HCT116 (cell line): ENCODE data around the gene CPNE5. TPM values are rescaled to one million over a fixed set of nuclear protein-coding genes. Genes with fewer than 3 reads are reported as not detected.

Source experiments
- ATAC-seq: fragments of 200-7000 bp; cut with Tn5 transposase; 2 replicates; pipeline ENCODE4 v1.9.1; 2020; ENCODE audit warnings: mild to moderate bottlenecking, moderate library complexity
- BruUV-seq: library from RNA; stranded (reverse); fragments of 400-500 nt; replicated peaks from 2 replicates; lab custom pipeline; 2021; lab: Mats Ljungman, UMichigan
- CTCF ChIA-PET: fragments of 300-600 bp; sonication (Branson Sonifier 250); formaldehyde crosslinking; loops from one replicate; lab custom pipeline; 2021; ENCODE audit warnings: antibody characterized with exemption; lab: Charles Lee
- POLR2A ChIA-PET: fragments of 300-600, 350-600 bp; sonication (Branson Sonifier 250); formaldehyde crosslinking; loops from one replicate; lab custom pipeline; 2021; ENCODE audit warnings: antibody characterized with exemption; lab: Charles Lee
- RAD21 ChIA-PET, 2 experiments: fragments of 300-600 bp; sonication (Branson Sonifier 250); formaldehyde crosslinking; loops; one replicate each; lab custom pipeline; 2023; ENCODE audit warnings: low total read pairs in 2 of 2; ENCODE audit not compliant: uncharacterized antibody in 2 of 2, unreplicated experiment in 2 of 2, low non-redundant PET in 1 of 2; lab: Charles Lee
- DNase-seq: peaks from one replicate; pipeline ENCODE4 v3.0.0-alpha.2; 2010; ENCODE audit warnings: low read depth, low spot score
- H2AFZ ChIP-seq: fragments of 200-600 bp; shearing (Covaris generic), sonication (generic); 2 replicates; pipeline ENCODE4 v1.6.1; 2017; ENCODE audit warnings: low read depth, mixed run types, mixed read lengths, antibody characterized with exemption, low read length; ENCODE audit not compliant: poor library complexity, severe bottlenecking
- H3K27ac ChIP-seq: 2 replicates; pipeline ENCODE4 v1.5.1; 2012; ENCODE audit warnings: low read depth, low read length
- H3K27me3 ChIP-seq: fragments of 200-600 bp; sonication (generic); 2 replicates; pipeline ENCODE4 v1.6.1; 2016; ENCODE audit warnings: mixed run types, low read length, mixed read lengths; ENCODE audit not compliant: insufficient read depth
- H3K36me3 ChIP-seq, 2 experiments: fragments of 200-500 bp in 1 of 2; fragments of 200-600 bp in 1 of 2; sonication (Bioruptor generic) in 1 of 2; sonication (generic) in 1 of 2; 2 replicates each; pipeline versions ENCODE4 v1.5.1 to v1.6.1; 2014 to 2016; ENCODE audit warnings: low read length in 2 of 2, inconsistent platforms in 1 of 2, mixed read lengths in 1 of 2, mixed run types in 1 of 2; ENCODE audit not compliant: insufficient read depth in 2 of 2, control insufficient read depth in 1 of 2
- H3K4me1 ChIP-seq, 2 experiments: fragments of 200-600 bp in 1 of 2; sonication (generic) in 1 of 2; 2 replicates each; pipeline versions ENCODE4 v1.5.1 to v1.6.1; 2012 to 2017; ENCODE audit warnings: low read length in 2 of 2, inconsistent platforms in 1 of 2, mild to moderate bottlenecking in 1 of 2, mixed read lengths in 1 of 2, mixed run types in 1 of 2, moderate library complexity in 1 of 2; ENCODE audit not compliant: insufficient read depth in 2 of 2, control insufficient read depth in 1 of 2
- H3K4me2 ChIP-seq: fragments of 200-600 bp; sonication (generic); 2 replicates; pipeline ENCODE4 v1.6.1; 2017; ENCODE audit warnings: mixed run types, low read length, mixed read lengths
- H3K4me3 ChIP-seq, 2 experiments: fragments of 200-600 bp in 1 of 2; sonication (generic) in 1 of 2; replicated peaks in 1 of 2; 2 replicates each; pipeline ENCODE4 v1.5.1; 2011 to 2016; ENCODE audit warnings: low read length in 2 of 2, control low read depth in 1 of 2, low read depth in 1 of 2, mild to moderate bottlenecking in 1 of 2, mixed read lengths in 1 of 2, mixed run types in 1 of 2
- H3K79me2 ChIP-seq: fragments of 200-600 bp; sonication (generic); 2 replicates; pipeline ENCODE4 v1.6.1; 2017; ENCODE audit warnings: mild to moderate bottlenecking, mixed run types, low read length, moderate library complexity, mixed read lengths; ENCODE audit not compliant: insufficient read depth
- H3K9ac ChIP-seq: fragments of 200-600 bp; sonication (generic); 2 replicates; pipeline ENCODE4 v1.6.1; 2016; ENCODE audit warnings: low read length, mixed read lengths
- H3K9me2 ChIP-seq: fragments of 200-600 bp; sonication (generic), shearing (Covaris generic); 2 replicates; pipeline ENCODE4 v1.6.1; 2017; ENCODE audit warnings: mixed run types, mild to moderate bottlenecking, moderate library complexity; ENCODE audit not compliant: insufficient read depth
- H3K9me3 ChIP-seq, 2 experiments: fragments of 200-500 bp in 1 of 2; fragments of 200-600 bp in 1 of 2; sonication (Bioruptor generic) in 1 of 2; sonication (generic) in 1 of 2; 2 replicates each; pipeline ENCODE4 v1.6.1; 2014 to 2017; ENCODE audit warnings: low read length in 2 of 2, mixed read lengths in 2 of 2, inconsistent platforms in 1 of 2, low read depth in 1 of 2, mild to moderate bottlenecking in 1 of 2, mixed run types in 1 of 2, moderate library complexity in 1 of 2; ENCODE audit not compliant: control insufficient read depth in 1 of 2, insufficient read depth in 1 of 2
- H4K20me1 ChIP-seq: fragments of 200-600 bp; sonication (generic), shearing (Covaris generic); 2 replicates; pipeline ENCODE4 v1.6.1; 2017; ENCODE audit warnings: mixed run types, mild to moderate bottlenecking, moderate library complexity; ENCODE audit not compliant: insufficient read depth
- ATF3 ChIP-seq: IDR thresholded peaks from 2 replicates; pipeline ENCODE4 v1.6.1; 2012
- CBX3 ChIP-seq: IDR thresholded peaks from 2 replicates; pipeline ENCODE4 v1.6.1; 2012; ENCODE audit warnings: low read depth
- CEBPB ChIP-seq: IDR thresholded peaks from 2 replicates; pipeline ENCODE4 v1.6.1; 2012; ENCODE audit warnings: low read depth
- ELF1 ChIP-seq: IDR thresholded peaks from 2 replicates; pipeline ENCODE4 v1.6.1; 2012; ENCODE audit warnings: low read depth, borderline replicate concordance
- EZH2 ChIP-seq: fragments of 200-600 bp; sonication (generic); IDR thresholded peaks from 2 replicates; pipeline ENCODE4 v1.6.1; 2017; ENCODE audit warnings: antibody characterized with exemption, mixed run types
- FOSL1 ChIP-seq: IDR thresholded peaks from 2 replicates; pipeline ENCODE4 v1.6.1; 2012; ENCODE audit warnings: low read depth
- JUND ChIP-seq: IDR thresholded peaks from 2 replicates; pipeline ENCODE4 v1.6.1; 2012
- POLR2A ChIP-seq: IDR thresholded peaks from 2 replicates; pipeline ENCODE4 v1.7.0; 2011; ENCODE audit warnings: borderline replicate concordance; ENCODE audit not compliant: insufficient read depth, insufficient read length; ENCODE audit errors: extremely low read depth
- POLR2AphosphoS5 ChIP-seq: IDR thresholded peaks from 2 replicates; pipeline ENCODE4 v1.6.1; 2011; ENCODE audit warnings: mild to moderate bottlenecking, low read depth, low read length, moderate library complexity
- RAD21 ChIP-seq: IDR thresholded peaks from 2 replicates; pipeline ENCODE4 v1.6.1; 2012; ENCODE audit warnings: low read depth, mild to moderate bottlenecking
- SIN3A ChIP-seq: IDR thresholded peaks from 2 replicates; pipeline ENCODE4 v1.6.1; 2012; ENCODE audit warnings: low read depth
- SP1 ChIP-seq: IDR thresholded peaks from 2 replicates; pipeline ENCODE4 v1.6.1; 2012; ENCODE audit warnings: low read depth
- SRF ChIP-seq: IDR thresholded peaks from 2 replicates; pipeline ENCODE4 v1.6.1; 2012; ENCODE audit warnings: low read depth
- TCF7L2 ChIP-seq: IDR thresholded peaks from 2 replicates; pipeline ENCODE4 v1.7.0; 2011; ENCODE audit warnings: borderline replicate concordance, inconsistent platforms; ENCODE audit not compliant: insufficient read depth, insufficient read length; ENCODE audit errors: extremely low read depth
- YY1 ChIP-seq: IDR thresholded peaks from 2 replicates; pipeline ENCODE4 v1.6.1; 2011; ENCODE audit warnings: low read length, low read depth, moderate library complexity, mild to moderate bottlenecking; ENCODE audit not compliant: insufficient replicate concordance; ENCODE audit errors: extremely low read depth
- ZFX ChIP-seq: fragments of 450-650 bp; IDR thresholded peaks from 2 replicates; pipeline ENCODE4 v1.6.1; 2017
- ZNF274 ChIP-seq: fragments of 200-500 bp; sonication (Bioruptor generic); IDR thresholded peaks from 2 replicates; pipeline ENCODE4 v1.6.1; 2014; ENCODE audit warnings: mild to moderate bottlenecking, low read depth, low read length, inconsistent platforms
- intact Hi-C: fragments of 100-400 bp; cut with micrococcal nuclease; formaldehyde crosslinking; loops from 2 replicates; pipeline ENCODE4 v1.10.0; 2022
- total RNA-seq: library from RNA; stranded (reverse); gene quantifications from one replicate; pipeline ENCODE4 v1.2.1, GENCODE V29; 2021; ENCODE audit not compliant: unreplicated experiment
- TF ChIP-seq, protein P1 (sequence below), 3 experiments: fragments of 200-600 bp in 1 of 3; sonication (generic) in 1 of 3; IDR thresholded peaks in 2 of 3; conservative IDR thresholded peaks in 1 of 3; 2 replicates each; pipeline ENCODE4 v1.5.1; 2012 to 2017; ENCODE audit warnings: low read depth in 2 of 3, low read length in 2 of 3, antibody characterized with exemption in 1 of 3, borderline replicate concordance in 1 of 3, control low read depth in 1 of 3, mild to moderate bottlenecking in 1 of 3, mixed read lengths in 1 of 3, mixed run types in 1 of 3, moderate library complexity in 1 of 3; ENCODE audit not compliant: insufficient read depth in 1 of 3

Gene CPNE5
- total RNA-seq, 1 experiment from 2014 or later: not detected

DNA sequence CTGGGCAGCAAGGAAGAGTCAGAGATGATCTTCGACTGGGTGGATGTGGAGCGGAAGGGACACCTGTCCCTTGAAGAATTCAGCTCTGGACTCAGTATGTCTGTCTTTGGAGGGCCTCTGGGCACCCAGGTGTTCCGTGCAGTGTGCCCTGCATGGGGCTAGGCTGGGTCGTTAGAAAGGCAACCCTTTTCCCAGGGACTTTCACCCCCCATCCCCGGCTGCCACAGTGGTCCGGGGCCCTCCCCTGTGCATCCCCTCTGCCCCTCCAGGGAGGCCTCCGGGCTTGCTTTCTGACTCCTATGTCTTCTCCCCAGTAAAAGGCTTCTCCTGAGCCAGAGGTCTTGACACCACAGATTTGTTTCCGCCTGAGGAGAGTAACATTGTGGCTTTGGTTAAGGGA lies 125.4 kb downstream of the CPNE5 start:
- H3K9me3 ChIP-seq: no peaks in the 10 kb centered on the region
- TF ChIP-seq EZH2: no peak
- TF ChIP-seq ATF3: no peak
- no peak for TF ChIP-seq SIN3A
- TF ChIP-seq, protein P1, sequence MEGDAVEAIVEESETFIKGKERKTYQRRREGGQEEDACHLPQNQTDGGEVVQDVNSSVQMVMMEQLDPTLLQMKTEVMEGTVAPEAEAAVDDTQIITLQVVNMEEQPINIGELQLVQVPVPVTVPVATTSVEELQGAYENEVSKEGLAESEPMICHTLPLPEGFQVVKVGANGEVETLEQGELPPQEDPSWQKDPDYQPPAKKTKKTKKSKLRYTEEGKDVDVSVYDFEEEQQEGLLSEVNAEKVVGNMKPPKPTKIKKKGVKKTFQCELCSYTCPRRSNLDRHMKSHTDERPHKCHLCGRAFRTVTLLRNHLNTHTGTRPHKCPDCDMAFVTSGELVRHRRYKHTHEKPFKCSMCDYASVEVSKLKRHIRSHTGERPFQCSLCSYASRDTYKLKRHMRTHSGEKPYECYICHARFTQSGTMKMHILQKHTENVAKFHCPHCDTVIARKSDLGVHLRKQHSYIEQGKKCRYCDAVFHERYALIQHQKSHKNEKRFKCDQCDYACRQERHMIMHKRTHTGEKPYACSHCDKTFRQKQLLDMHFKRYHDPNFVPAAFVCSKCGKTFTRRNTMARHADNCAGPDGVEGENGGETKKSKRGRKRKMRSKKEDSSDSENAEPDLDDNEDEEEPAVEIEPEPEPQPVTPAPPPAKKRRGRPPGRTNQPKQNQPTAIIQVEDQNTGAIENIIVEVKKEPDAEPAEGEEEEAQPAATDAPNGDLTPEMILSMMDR (IDR thresholded peaks at IDR 0.05 in 2 of 3, conservative IDR thresholded peaks at IDR 0.05 in 1 of 3; ENCODE audit: borderline replicate concordance in 1 of 3, insufficient read depth in 1 of 3, low read depth in 2 of 3, low read length in 2 of 3): no peak
- no peak for TF ChIP-seq TCF7L2
- TF ChIP-seq JUND: no peak
- no peak for TF ChIP-seq ELF1
- TF ChIP-seq POLR2A: no peak
- TF ChIP-seq CEBPB: no peak
- TF ChIP-seq YY1: no peak
- no peak for TF ChIP-seq CBX3
- no peak for TF ChIP-seq POLR2AphosphoS5
- no peak for TF ChIP-seq RAD21
- TF ChIP-seq FOSL1: no peak
- TF ChIP-seq ZFX: no peak
- no peak for TF ChIP-seq SP1
- TF ChIP-seq SRF: no peak
- no peak for TF ChIP-seq ZNF274
- BruUV-seq: no TSS peak
- H3K4me2 ChIP-seq: no peak overlapping the region
- H3K79me2 ChIP-seq: no peaks in the 10 kb centered on the region
- H3K4me1 ChIP-seq: 0 out of 4 replicates have a peak, but pooled peaks cover 0 to 6% of the 10 kb centered on the region in 2 experiments
- H3K9ac ChIP-seq: no peak overlapping the region
- H3K36me3 ChIP-seq: no peaks in the 10 kb centered on the region
- H4K20me1 ChIP-seq: no peaks in the 10 kb centered on the region
- no peak overlapping the region for H2AFZ ChIP-seq
- ATAC-seq (no peak), DNase-seq (no peak)
- intact Hi-C loops: no loop called here
- ChIA-PET RAD21 (no interaction called here), POLR2A (no interaction called here), CTCF (no interaction called here)
- no peaks in the 10 kb centered on the region for H3K9me2 ChIP-seq
- no peak overlapping the region for H3K4me3 ChIP-seq
- H3K27ac ChIP-seq: no peak overlapping the region
- H3K27me3 ChIP-seq: no peaks in the 10 kb centered on the region
